ENCODE measurements around the gene KRTAP10-1.

DNA sequence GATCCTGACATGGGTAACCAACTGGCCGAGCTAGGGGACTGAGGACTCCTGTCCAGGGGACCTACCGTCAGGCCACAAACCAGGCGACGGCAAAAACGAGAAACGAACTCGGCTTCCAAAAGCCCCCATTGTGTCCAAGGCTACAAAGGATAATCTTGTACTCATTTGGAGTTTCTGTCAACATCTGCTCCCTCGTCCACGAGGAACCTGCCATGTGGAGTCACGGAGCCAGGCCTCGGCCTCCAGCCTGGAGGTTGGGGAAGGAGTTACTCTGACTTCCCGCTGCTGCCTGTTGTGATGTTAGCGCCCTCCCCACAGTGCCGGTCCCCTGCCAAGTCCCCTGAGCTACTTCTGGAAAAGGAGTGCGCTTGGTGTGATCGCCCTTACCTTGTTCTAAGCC is 7.3 kb downstream of the KRTAP10-1 start:
- TF ChIP-seq, protein P1, sequence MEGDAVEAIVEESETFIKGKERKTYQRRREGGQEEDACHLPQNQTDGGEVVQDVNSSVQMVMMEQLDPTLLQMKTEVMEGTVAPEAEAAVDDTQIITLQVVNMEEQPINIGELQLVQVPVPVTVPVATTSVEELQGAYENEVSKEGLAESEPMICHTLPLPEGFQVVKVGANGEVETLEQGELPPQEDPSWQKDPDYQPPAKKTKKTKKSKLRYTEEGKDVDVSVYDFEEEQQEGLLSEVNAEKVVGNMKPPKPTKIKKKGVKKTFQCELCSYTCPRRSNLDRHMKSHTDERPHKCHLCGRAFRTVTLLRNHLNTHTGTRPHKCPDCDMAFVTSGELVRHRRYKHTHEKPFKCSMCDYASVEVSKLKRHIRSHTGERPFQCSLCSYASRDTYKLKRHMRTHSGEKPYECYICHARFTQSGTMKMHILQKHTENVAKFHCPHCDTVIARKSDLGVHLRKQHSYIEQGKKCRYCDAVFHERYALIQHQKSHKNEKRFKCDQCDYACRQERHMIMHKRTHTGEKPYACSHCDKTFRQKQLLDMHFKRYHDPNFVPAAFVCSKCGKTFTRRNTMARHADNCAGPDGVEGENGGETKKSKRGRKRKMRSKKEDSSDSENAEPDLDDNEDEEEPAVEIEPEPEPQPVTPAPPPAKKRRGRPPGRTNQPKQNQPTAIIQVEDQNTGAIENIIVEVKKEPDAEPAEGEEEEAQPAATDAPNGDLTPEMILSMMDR (IDR thresholded peaks at IDR 0.05): no peak
- TF ChIP-seq EP300 (IDR thresholded peaks at IDR 0.05): no peak

Measured in ovary (tissue), 3 donors.